Heart right ventricle (tissue), 16 donors: Measurements from ENCODE around the gene RSL24D1. TPM values are rescaled to one million over a fixed set of nuclear protein-coding genes. Genes with fewer than 3 reads are reported as not detected.
"Not testable (repeated sequence)": the region's sequence is repeated elsewhere in the genome, so short reads cannot be mapped to it uniquely, and the experiment has no call there.

Source experiments
- ATAC-seq, 8 donors: fragments of 200-7000 bp; cut with Tn5 transposase; one replicate each; pipeline ENCODE4 v1.9.1; 2020; ENCODE audit warnings: mild to moderate bottlenecking in 8 of 8, moderate library complexity in 8 of 8, moderate number of reproducible peaks in 1 of 8
- DNase-seq, 2 donors: peaks; one replicate each; pipeline ENCODE4 v3.0.0-alpha.2; 2020
- H3K27ac ChIP-seq, 10 donors: fragments of 200-600 bp; sonication (generic) in 2 of 10; one replicate each; pipeline versions ENCODE4 v1.5.0 to v1.8.0; 2020 to 2022; ENCODE audit warnings: mild to moderate bottlenecking in 3 of 10
- H3K27me3 ChIP-seq, 7 donors: fragments of 200-600 bp; one replicate each; pipeline ENCODE4 v1.8.0; 2021 to 2022; ENCODE audit warnings: mild to moderate bottlenecking in 2 of 7
- H3K36me3 ChIP-seq, 9 donors: fragments of 200-600 bp; sonication (generic) in 1 of 9; one replicate each; pipeline versions ENCODE4 v1.5.0 to v1.8.0; 2020 to 2022; ENCODE audit warnings: mild to moderate bottlenecking in 2 of 9
- H3K4me1 ChIP-seq, 9 donors: fragments of 200-600 bp; sonication (generic) in 1 of 9; one replicate each; pipeline versions ENCODE4 v1.5.0 to v1.8.0; 2020 to 2022; ENCODE audit warnings: mild to moderate bottlenecking in 4 of 9
- H3K4me3 ChIP-seq, 10 donors: fragments of 200-600 bp; sonication (generic) in 2 of 10; one replicate each; pipeline versions ENCODE4 v1.5.0 to v1.8.0; 2020 to 2022; ENCODE audit warnings: mild to moderate bottlenecking in 7 of 10, moderate library complexity in 2 of 10
- H3K9me3 ChIP-seq, 11 donors: fragments of 200-600 bp in 10 of 11; sonication (generic) in 2 of 11; one replicate each; pipeline versions ENCODE4 v1.5.0 to v1.8.0; 2013 to 2022; ENCODE audit warnings: mild to moderate bottlenecking in 2 of 11, control low read depth in 1 of 11, moderate library complexity in 1 of 11
- WGBS, 2 donors: extraction: QIAGEN DNeasy Blood & Tissue Kit; methylation state at CpG; one replicate each; pipeline ENCODE4 v1.1.7; 2013; ENCODE audit warnings: inconsistent platforms in 1 of 2; 5-methylcytosine and 5-hydroxymethylcytosine counted together
- intact Hi-C, 10 donors: fragments of 100-400 bp; cut with DNase I; formaldehyde crosslinking; loops; one replicate each; pipeline versions ENCODE4 v1.11.1 to v1.14.2; 2022
- polyA plus RNA-seq, 2 donors: library from polyadenylated mRNA; stranded (reverse); fragments of 200-250 nt; gene quantifications; one replicate each; pipeline ENCODE4 v1.2.3, GENCODE V29; 2013
- total RNA-seq, 10 donors: library from RNA; stranded (reverse); fragmentation: NEBNext Ultra II Directional in 3 of 10; extraction: Animal tissue kit (Norgen Biotek cat#: 25700) in 3 of 10; gene quantifications; one replicate each; pipeline versions ENCODE4 v1.2.1 to v1.2.4, GENCODE V29; 2021 to 2023
- TF ChIP-seq, protein P1 (sequence below), 9 donors: fragments of 200-600 bp; sonication (generic) in 2 of 9; IDR thresholded peaks; one replicate each; pipeline versions ENCODE4 v1.5.0 to v1.8.0; 2021 to 2022; ENCODE audit warnings: antibody characterized with exemption in 9 of 9, mild to moderate bottlenecking in 5 of 9, moderate library complexity in 1 of 9
- donor health status: Arrhythmogenic right ventricular cardiomyopathy.
- donor health status: ischemic (EF 13 %, LVEDD 7.1; RV severe dilation, severe dysfunction).
- donor health status: healthy with polysubstance abuse.
- donor health status: DM: no; HTN: yes; CAD: no.
- donor health status: DM: no; HTN: no; CAD: no.
- donor health status: ischemic (EF 25% LVEDD 6.9; RV normal size, moderate dysfunction).
- donor health status: ischemic (EF 25% LVEDD 5.7; RV mildly dilated, moderate dysfunction).
- donor health status: healthy.
- donor health status: DM: yes; HTN: yes; CAD: no.
- donor health status: Ischemic cardiomyopathy.
- donor health status: ischemic (EF 35%, LVEDD 5.7; RV mildly dilated, moderate dysfunction).
- donor health status: nonischemic (EF 11% LVEDD 7.7; RV severe dilation, severe dysfunction).
- donor health status: DM: yes; HTN: yes; CAD: no.
- donor health status: PGD.
- donor health status: ischemic (EF 29% LVEDD 5.4; RV normal size, mild dysfunction).
- donor health status: nonischemic (EF 23%, LVEDD 6.1; RV moderate dilation, normal function).

RSL24D1 gene
- total and polyA plus RNA-seq, 12 donors, result 32.3 to 53.1 (median 40.5) TPM

DNA sequence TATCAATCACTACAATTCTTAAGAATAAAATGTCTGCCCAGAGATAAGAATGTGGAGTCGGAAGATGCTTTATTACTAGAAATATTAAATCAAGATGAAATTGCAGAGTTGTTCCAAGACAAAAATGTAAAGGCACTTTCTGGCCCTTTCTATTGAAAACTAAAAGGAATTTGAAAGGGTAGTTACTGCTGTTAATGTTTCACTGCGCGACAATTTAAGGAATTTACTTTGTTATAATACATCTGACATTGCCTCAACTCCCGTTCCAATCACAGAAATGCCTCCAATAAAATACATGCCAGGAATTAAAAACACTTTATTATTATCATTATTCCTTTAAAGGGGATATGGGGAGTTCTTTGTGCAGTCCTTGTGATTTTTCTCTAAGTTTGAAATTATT is 26.4 kb downstream of the RSL24D1 start:
- no peak for ATAC-seq
- Histone ChIP-seq H3K27ac (no peak overlapping the region), H3K4me3 (no peak overlapping the region), H3K36me3 (peaks cover 0 to 7% (median 0%) of the 10 kb centered on the region in 9 donors), H3K4me1 (no peaks in the 10 kb centered on the region), H3K27me3 (no peaks in the 10 kb centered on the region), H3K9me3 (no peaks in the 10 kb centered on the region)
- TF ChIP-seq, protein P1, sequence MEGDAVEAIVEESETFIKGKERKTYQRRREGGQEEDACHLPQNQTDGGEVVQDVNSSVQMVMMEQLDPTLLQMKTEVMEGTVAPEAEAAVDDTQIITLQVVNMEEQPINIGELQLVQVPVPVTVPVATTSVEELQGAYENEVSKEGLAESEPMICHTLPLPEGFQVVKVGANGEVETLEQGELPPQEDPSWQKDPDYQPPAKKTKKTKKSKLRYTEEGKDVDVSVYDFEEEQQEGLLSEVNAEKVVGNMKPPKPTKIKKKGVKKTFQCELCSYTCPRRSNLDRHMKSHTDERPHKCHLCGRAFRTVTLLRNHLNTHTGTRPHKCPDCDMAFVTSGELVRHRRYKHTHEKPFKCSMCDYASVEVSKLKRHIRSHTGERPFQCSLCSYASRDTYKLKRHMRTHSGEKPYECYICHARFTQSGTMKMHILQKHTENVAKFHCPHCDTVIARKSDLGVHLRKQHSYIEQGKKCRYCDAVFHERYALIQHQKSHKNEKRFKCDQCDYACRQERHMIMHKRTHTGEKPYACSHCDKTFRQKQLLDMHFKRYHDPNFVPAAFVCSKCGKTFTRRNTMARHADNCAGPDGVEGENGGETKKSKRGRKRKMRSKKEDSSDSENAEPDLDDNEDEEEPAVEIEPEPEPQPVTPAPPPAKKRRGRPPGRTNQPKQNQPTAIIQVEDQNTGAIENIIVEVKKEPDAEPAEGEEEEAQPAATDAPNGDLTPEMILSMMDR (IDR thresholded peaks at IDR 0.05), result no peak
- 76 to 77% methylated on average over 4 of the region's 4 CpGs for WGBS, 2 donors
- intact Hi-C loops, result no loop called here
- DNase-seq, result no peak

DNA sequence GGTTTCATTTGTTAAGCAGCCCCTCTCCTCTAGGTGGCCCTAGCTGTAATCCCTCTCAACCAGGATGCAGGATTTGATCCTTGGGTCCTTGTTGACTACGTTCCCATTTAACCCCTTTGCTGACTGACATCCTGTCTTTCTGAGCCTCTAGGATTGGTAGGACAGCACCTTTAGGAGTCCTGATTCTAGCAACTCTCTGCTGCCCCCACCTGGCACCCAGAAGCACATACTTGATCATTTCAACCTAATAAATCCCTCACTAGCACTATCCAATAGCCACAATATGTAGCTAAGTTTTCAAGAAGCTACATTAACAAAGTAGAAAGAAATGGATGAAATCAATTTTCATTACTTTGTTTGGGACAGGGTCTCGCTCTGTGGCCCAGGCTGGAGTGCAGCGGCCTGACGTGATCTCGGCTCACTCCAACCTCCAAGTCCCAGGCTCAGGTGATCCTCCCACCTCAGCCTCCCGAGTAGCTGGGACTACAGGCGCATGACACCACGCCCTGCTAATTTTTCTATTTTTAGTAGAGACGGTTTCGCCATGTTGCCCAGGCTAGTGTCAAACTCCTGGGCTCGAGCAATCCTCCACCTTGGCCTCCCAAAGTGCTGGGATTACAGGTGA is 28.3 kb downstream of the RSL24D1 start:
- no peaks in the 10 kb centered on the region for H3K4me1 ChIP-seq
- ATAC-seq (peak in 2 of 8 donors; percentile 37 to 46), DNase-seq (peak; percentile 9 to 27)
- H3K9me3 ChIP-seq, result no peaks in the 10 kb centered on the region
- H3K27me3 ChIP-seq, result no peaks in the 10 kb centered on the region
- intact Hi-C loops, result loop anchor here in 1 of 10 donors (10.0 kb wide), 1 partner anchor 1204 kb away; no protein-coding TSS in a partner anchor
- no peaks in the 10 kb centered on the region for H3K36me3 ChIP-seq
- WGBS, 2 donors, result 62 to 65% methylated on average over 11 of the region's 11 CpGs
- no peak overlapping the region for H3K4me3 ChIP-seq
- TF ChIP-seq, protein P1 (IDR thresholded peaks at IDR 0.05), result peak; percentile 20 to 83 (median 67)
- no peak overlapping the region for H3K27ac ChIP-seq

DNA sequence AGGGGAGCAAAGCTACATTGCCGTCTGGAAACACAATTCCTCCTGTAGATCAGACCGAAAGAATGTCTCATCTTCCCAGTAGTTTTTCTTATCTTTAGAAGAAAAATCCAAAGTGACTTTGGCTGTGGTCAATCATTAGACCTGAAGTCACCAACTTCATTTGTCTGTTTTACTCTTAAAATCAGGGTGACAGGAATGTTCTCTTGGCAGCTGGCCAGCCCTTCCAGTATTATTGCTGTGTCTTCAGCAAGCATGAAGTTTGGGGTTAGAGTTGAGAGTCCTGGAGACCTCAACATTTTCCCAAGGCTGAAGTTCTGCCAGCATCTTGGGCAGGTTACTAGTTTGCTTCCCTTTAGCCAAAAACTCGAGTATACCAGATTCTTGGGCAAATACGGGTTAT is 32.5 kb downstream of the RSL24D1 start:
- Histone ChIP-seq H3K9me3 (peaks cover 0 to 8% (median 0%) of the 10 kb centered on the region in 11 donors), H3K27me3 (no peaks in the 10 kb centered on the region), H3K4me3 (no peak overlapping the region), H3K36me3 (no peaks in the 10 kb centered on the region), H3K4me1 (no peaks in the 10 kb centered on the region), H3K27ac (no peak overlapping the region)
- 68 to 73% methylated on average over 4 of the region's 4 CpGs for WGBS, 2 donors
- TF ChIP-seq, protein P1 (IDR thresholded peaks at IDR 0.05), result no peak
- ATAC-seq, result no peak
- intact Hi-C loops, result loop anchor here in 1 of 10 donors (10.0 kb wide), 1 partner anchor 1199 kb away; no protein-coding TSS in a partner anchor
- no peak for DNase-seq

DNA sequence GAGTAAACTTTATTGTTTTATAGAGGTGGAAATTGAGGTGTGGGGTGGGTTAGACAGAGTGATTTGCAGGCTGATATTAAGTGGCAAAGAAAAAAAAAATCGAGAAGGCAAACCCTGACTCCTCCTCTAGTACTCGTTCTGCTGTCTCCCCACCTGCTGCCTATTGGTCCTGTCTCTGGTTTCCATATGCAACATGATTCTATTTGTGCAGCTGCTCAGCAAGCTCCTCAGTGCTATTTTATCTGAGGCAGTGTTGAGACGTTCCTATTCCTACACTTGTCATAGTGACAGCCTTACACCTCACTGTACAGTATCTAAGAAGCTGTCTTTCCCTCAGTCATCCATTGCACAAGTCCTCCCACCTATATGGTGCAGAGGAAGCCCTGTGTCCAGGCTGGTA is 45.1 kb downstream of the RSL24D1 start:
- 43 to 49% methylated on average over 3 of the region's 3 CpGs for WGBS, 2 donors
- no peaks in the 10 kb centered on the region for H3K27me3 ChIP-seq
- H3K27ac ChIP-seq, result no peak overlapping the region
- H3K4me1 ChIP-seq, result no peaks in the 10 kb centered on the region
- no peak overlapping the region for H3K4me3 ChIP-seq
- H3K36me3 ChIP-seq, result no peaks in the 10 kb centered on the region
- intact Hi-C loops, result loop anchor here in 1 of 10 donors (10.0 kb wide), 1 partner anchor 57 kb away; no protein-coding TSS in a partner anchor
- peaks cover 0 to 3% (median 0%) of the 10 kb centered on the region in 11 donors for H3K9me3 ChIP-seq
- DNase-seq, result no peak
- TF ChIP-seq, protein P1 (IDR thresholded peaks at IDR 0.05), result no peak
- no peak for ATAC-seq

DNA sequence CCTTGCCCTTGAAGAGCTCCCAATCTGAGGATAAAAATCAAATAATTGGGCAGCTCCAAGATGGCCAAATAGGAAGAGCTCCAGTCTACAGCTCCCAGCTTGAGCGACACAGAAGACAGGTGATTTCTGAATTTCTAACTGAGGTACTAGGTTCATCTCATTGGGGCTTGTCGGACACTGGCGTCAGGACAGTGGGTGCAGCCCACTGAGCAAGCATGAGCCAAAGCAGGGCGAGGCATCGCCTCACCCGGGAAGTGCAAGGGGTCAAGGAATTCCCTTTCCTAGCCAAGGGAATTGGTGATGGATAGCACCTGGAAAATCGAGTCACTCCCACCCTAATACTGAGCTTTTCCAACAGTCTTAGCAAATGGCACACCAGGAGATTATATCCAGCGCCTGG is 53.6 kb downstream of the RSL24D1 start:
- DNase-seq, H3K4me3 ChIP-seq, H3K27ac ChIP-seq, H3K27me3 ChIP-seq, ATAC-seq, H3K36me3 ChIP-seq, intact Hi-C loops, H3K4me1 ChIP-seq: not testable (repeated sequence)
- WGBS, 2 donors, result 88 to 91% methylated on average over 8 of the region's 8 CpGs
- peaks cover 0 to 28% (median 0%) of the 10 kb centered on the region in 11 donors for H3K9me3 ChIP-seq
